CD4-positive, alpha-beta memory T cell (primary cell): ENCODE measurements around the gene RAB40C. TPM values are rescaled to one million over a fixed set of nuclear protein-coding genes. Genes with fewer than 3 reads are reported as not detected.
A peak's percentile ranks its signal among the peaks of the same experiment; 100 is the strongest.

Experiments used
- CTCF ChIA-PET: fragments of 350-600 bp; sonication (Branson Sonifier 250); formaldehyde crosslinking; loops from one replicate; lab custom pipeline; 2021; ENCODE audit warnings: inconsistent platforms; ENCODE audit not compliant: partially characterized antibody; lab: Charles Lee
- POLR2A ChIA-PET: fragments of 350-600 bp; sonication (Branson Sonifier 250); formaldehyde crosslinking; loops from one replicate; lab custom pipeline; 2021; ENCODE audit not compliant: partially characterized antibody; lab: Charles Lee
- DNase-seq, 5 donors: peaks; one replicate each; pipeline versions ENCODE4 v3.0.0 to v3.0.0-alpha.2; 2020 to 2022; ENCODE audit warnings: mixed read lengths in 1 of 5
- H3K27ac ChIP-seq: one replicate; pipeline ENCODE4 v1.7.0; 2013; ENCODE audit warnings: low read depth, low read length
- H3K27me3 ChIP-seq: 2 replicates; pipeline ENCODE4 v1.7.0; 2013; ENCODE audit warnings: mild to moderate bottlenecking, low read length, moderate library complexity; ENCODE audit not compliant: insufficient read depth
- H3K36me3 ChIP-seq: 2 replicates; pipeline ENCODE4 v1.7.0; 2013; ENCODE audit warnings: mild to moderate bottlenecking, low read length, moderate library complexity; ENCODE audit not compliant: insufficient read depth
- H3K4me1 ChIP-seq: 2 replicates; pipeline ENCODE4 v1.7.0; 2013; ENCODE audit warnings: mild to moderate bottlenecking, low read length, moderate library complexity; ENCODE audit not compliant: insufficient read depth
- H3K4me3 ChIP-seq, 2 donors: one replicate each; pipeline ENCODE4 v1.7.0; 2013; ENCODE audit warnings: low read length in 2 of 2, mild to moderate bottlenecking in 1 of 2
- H3K9me3 ChIP-seq, 2 donors: one replicate each; pipeline ENCODE4 v1.7.0; 2013; ENCODE audit warnings: low read length in 2 of 2, control low read depth in 1 of 2; ENCODE audit not compliant: control insufficient read depth in 1 of 2
- H3K27ac Mint-ChIP-seq, 7 donors: one replicate each; pipeline ENCODE4 v1.8.0; 2020 to 2021; ENCODE audit warnings: mixed read lengths in 7 of 7, mild to moderate bottlenecking in 6 of 7, inconsistent platforms in 3 of 7, moderate library complexity in 3 of 7
- H3K27me3 Mint-ChIP-seq, 2 donors: one replicate each; pipeline ENCODE4 v1.8.0; 2020 to 2021; ENCODE audit warnings: mixed read lengths in 2 of 2
- H3K36me3 Mint-ChIP-seq, 2 donors: one replicate each; pipeline ENCODE4 v1.8.0; 2020 to 2021; ENCODE audit warnings: mixed read lengths in 2 of 2, inconsistent platforms in 1 of 2, mild to moderate bottlenecking in 1 of 2
- H3K4me1 Mint-ChIP-seq, 4 donors: one replicate each; pipeline ENCODE4 v1.8.0; 2020 to 2021; ENCODE audit warnings: mixed read lengths in 4 of 4, mild to moderate bottlenecking in 1 of 4
- H3K4me3 Mint-ChIP-seq, 8 donors: one replicate each; pipeline ENCODE4 v1.8.0; 2020 to 2021; ENCODE audit warnings: mixed read lengths in 8 of 8, mild to moderate bottlenecking in 7 of 8, moderate library complexity in 6 of 8, inconsistent platforms in 3 of 8
- H3K9me3 Mint-ChIP-seq, 8 donors: one replicate each; pipeline ENCODE4 v1.8.0; 2020 to 2021; ENCODE audit warnings: mixed read lengths in 8 of 8, mild to moderate bottlenecking in 5 of 8, inconsistent platforms in 3 of 8, moderate library complexity in 1 of 8
- intact Hi-C: fragments of 100-400 bp; cut with micrococcal nuclease; formaldehyde crosslinking; loops from one replicate; pipeline ENCODE4 v1.15.1; 2023
- polyA plus RNA-seq, 2 donors: library from polyadenylated mRNA; unstranded; fragments of 300-500 nt; fragmentation: Illumina TruSeq; gene quantifications; one replicate each; pipeline ENCODE4 v1.2.3, GENCODE V29; 2021
- total RNA-seq, 2 experiments: library from RNA; stranded (reverse); gene quantifications; one replicate each; pipeline ENCODE4 v1.2.3, GENCODE V29; 2021

RAB40C gene
- total and polyA plus RNA-seq, 4 experiments from 2014 or later, result 6.8 to 25.6 (median 19.9) TPM

- H3K36me3 ChIP-seq, result no peaks in the 10 kb centered on the region
- no peak overlapping the region for H3K4me3 ChIP-seq
- H3K27ac Mint-ChIP-seq, result no peak overlapping the region
- intact Hi-C loops, result no loop called here
- H3K27ac ChIP-seq, result no peak overlapping the region
- peaks cover 5% of the 10 kb centered on the region for H3K4me1 ChIP-seq
- DNase-seq, result peak in 1 of 5 donors; percentile 17
- H3K27me3 Mint-ChIP-seq, result no peaks in the 10 kb centered on the region
- H3K36me3 Mint-ChIP-seq, result peaks cover 0 to 7% of the 10 kb centered on the region in 2 donors
- POLR2A ChIA-PET, result no interaction called here
- H3K27me3 ChIP-seq, result no peaks in the 10 kb centered on the region
- no peaks in the 10 kb centered on the region for H3K9me3 Mint-ChIP-seq
- no peak overlapping the region for H3K4me3 Mint-ChIP-seq
- no peaks in the 10 kb centered on the region for H3K4me1 Mint-ChIP-seq
- no peaks in the 10 kb centered on the region for H3K9me3 ChIP-seq
- CTCF ChIA-PET, result no interaction called here
Measured at GRCh38 chr16:627454-628239, 37.8 kb downstream of the RAB40C start.

GRCh38 chr16:628321-629061 is 38.6 kb downstream of the RAB40C start:
- H3K27me3 Mint-ChIP-seq, result no peaks in the 10 kb centered on the region
- DNase-seq, result peak in 1 of 5 donors; percentile 15
- Histone ChIP-seq H3K36me3 (no peaks in the 10 kb centered on the region), H3K4me3 (no peak overlapping the region), H3K27ac (no peak overlapping the region), H3K4me1 (peaks cover 5% of the 10 kb centered on the region), H3K9me3 (no peaks in the 10 kb centered on the region), H3K27me3 (no peaks in the 10 kb centered on the region)
- H3K4me3 Mint-ChIP-seq, result no peak overlapping the region
- no peaks in the 10 kb centered on the region for H3K9me3 Mint-ChIP-seq
- intact Hi-C loops, result no loop called here
- H3K27ac Mint-ChIP-seq, result no peak overlapping the region
- ChIA-PET POLR2A (no interaction called here), CTCF (no interaction called here)
- H3K4me1 Mint-ChIP-seq, result no peaks in the 10 kb centered on the region
- H3K36me3 Mint-ChIP-seq, result peaks cover 0 to 7% of the 10 kb centered on the region in 2 donors

GRCh38 chr16:629185-629832 is 39.4 kb downstream of the RAB40C start:
- H3K4me3 ChIP-seq, result no peak overlapping the region
- peaks cover 5% of the 10 kb centered on the region for H3K4me1 ChIP-seq
- H3K4me1 Mint-ChIP-seq, result no peaks in the 10 kb centered on the region
- H3K36me3 ChIP-seq, result no peaks in the 10 kb centered on the region
- peak in 1 of 5 donors; percentile 14 for DNase-seq
- H3K27me3 Mint-ChIP-seq, result no peaks in the 10 kb centered on the region
- H3K27ac Mint-ChIP-seq, result no peak overlapping the region
- no peaks in the 10 kb centered on the region for H3K9me3 ChIP-seq
- intact Hi-C loops, result no loop called here
- H3K9me3 Mint-ChIP-seq, result no peaks in the 10 kb centered on the region
- CTCF ChIA-PET, result no interaction called here
- peaks cover 0 to 7% of the 10 kb centered on the region in 2 donors for H3K36me3 Mint-ChIP-seq
- no peak overlapping the region for H3K27ac ChIP-seq
- POLR2A ChIA-PET, result interaction anchor here (1.0 kb wide), 1 partner anchor 9 kb away, joined by 3 read pairs; no protein-coding TSS in a partner anchor
- no peaks in the 10 kb centered on the region for H3K27me3 ChIP-seq
- no peak overlapping the region for H3K4me3 Mint-ChIP-seq

- H3K9me3 ChIP-seq, result no peaks in the 10 kb centered on the region
- no peak overlapping the region for H3K4me3 Mint-ChIP-seq
- H3K36me3 ChIP-seq, result no peaks in the 10 kb centered on the region
- no peak overlapping the region for H3K4me3 ChIP-seq
- no peak overlapping the region for H3K27ac Mint-ChIP-seq
- no peaks in the 10 kb centered on the region for H3K4me1 Mint-ChIP-seq
- intact Hi-C loops, result no loop called here
- no peaks in the 10 kb centered on the region for H3K9me3 Mint-ChIP-seq
- H3K36me3 Mint-ChIP-seq, result peaks cover 0 to 7% of the 10 kb centered on the region in 2 donors
- ChIA-PET CTCF (no interaction called here), POLR2A (interaction anchor here (1.0 kb wide), 1 partner anchor 9 kb away, joined by 3 read pairs; no protein-coding TSS in a partner anchor)
- no peak for DNase-seq
- H3K27me3 ChIP-seq, result no peaks in the 10 kb centered on the region
- no peak overlapping the region for H3K27ac ChIP-seq
- H3K4me1 ChIP-seq, result peaks cover 8% of the 10 kb centered on the region
- no peaks in the 10 kb centered on the region for H3K27me3 Mint-ChIP-seq
Measured at GRCh38 chr16:629833-630248, 40.0 kb downstream of the RAB40C start.

GRCh38 chr16:630249-630814 is 40.5 kb downstream of the RAB40C start:
- no peaks in the 10 kb centered on the region for H3K9me3 Mint-ChIP-seq
- intact Hi-C loops, result no loop called here
- Histone ChIP-seq H3K27me3 (no peaks in the 10 kb centered on the region), H3K4me1 (peaks cover 13% of the 10 kb centered on the region), H3K27ac (no peak overlapping the region), H3K9me3 (no peaks in the 10 kb centered on the region), H3K4me3 (no peak overlapping the region), H3K36me3 (no peaks in the 10 kb centered on the region)
- H3K27me3 Mint-ChIP-seq, result no peaks in the 10 kb centered on the region
- peaks cover 0 to 7% of the 10 kb centered on the region in 2 donors for H3K36me3 Mint-ChIP-seq
- H3K4me3 Mint-ChIP-seq, result no peak overlapping the region
- CTCF ChIA-PET, result no interaction called here
- POLR2A ChIA-PET, result interaction anchor here (1.0 kb wide), 1 partner anchor 8 kb away, joined by 3 read pairs; no protein-coding TSS in a partner anchor
- no peak overlapping the region for H3K27ac Mint-ChIP-seq
- H3K4me1 Mint-ChIP-seq, result no peaks in the 10 kb centered on the region
- no peak for DNase-seq

- Histone ChIP-seq H3K27me3 (no peaks in the 10 kb centered on the region), H3K9me3 (no peaks in the 10 kb centered on the region), H3K27ac (no peak within 1 kb of the TSS), H3K4me1 (peaks cover 16% of the 10 kb centered on the region), H3K4me3 (no peak within 1 kb of the TSS), H3K36me3 (no peaks in the 10 kb centered on the region)
- no peak within 1 kb of the TSS for H3K4me3 Mint-ChIP-seq
- no peak for DNase-seq
- no peaks in the 10 kb centered on the region for H3K9me3 Mint-ChIP-seq
- peaks cover 0 to 4% of the 10 kb centered on the region in 2 donors for H3K36me3 Mint-ChIP-seq
- H3K4me1 Mint-ChIP-seq, result no peaks in the 10 kb centered on the region
- ChIA-PET CTCF (no interaction called here), POLR2A (no interaction called here)
- intact Hi-C loops, result no loop called here
- no peak within 1 kb of the TSS for H3K27ac Mint-ChIP-seq
- no peaks in the 10 kb centered on the region for H3K27me3 Mint-ChIP-seq
Measured at GRCh38 chr16:630815-631405, 41.0 kb downstream of the RAB40C start, which contains the start of gene WFIKKN1. TSS of gene WFIKKN1 (plus strand) at chr16:630985. CDS start at chr16:631254, 269 bp downstream.
